H9 (cell line): ENCODE results near the gene HSPA6. TPM values are rescaled to one million over a fixed set of nuclear protein-coding genes. Genes with fewer than 3 reads are reported as not detected.
"Not testable (repeated sequence)": the region's sequence is repeated elsewhere in the genome, so short reads cannot be mapped to it uniquely, and the experiment has no call there.

Source experiments
- DNase-seq: peaks from one replicate; pipeline ENCODE4 v3.0.0-alpha.2; 2017
- H2AFZ ChIP-seq: one replicate; pipeline ENCODE4 v1.6.1; 2013; ENCODE audit warnings: mild to moderate bottlenecking, low read length, control low read depth, moderate library complexity
- H2AK5ac ChIP-seq: 2 replicates; pipeline ENCODE4 v1.6.1; 2013; ENCODE audit warnings: low read length, control low read depth, mixed read lengths; ENCODE audit not compliant: insufficient read length
- H2BK120ac ChIP-seq: one replicate; pipeline ENCODE4 v1.6.1; 2013; ENCODE audit warnings: low read depth, mild to moderate bottlenecking, low read length, control low read depth, inconsistent platforms; ENCODE audit not compliant: poor library complexity, severe bottlenecking
- H2BK12ac ChIP-seq: 2 replicates; pipeline ENCODE4 v1.6.1; 2013; ENCODE audit warnings: low read length, control low read depth, mixed read lengths, low read depth; ENCODE audit not compliant: insufficient read length
- H2BK15ac ChIP-seq: 2 replicates; pipeline ENCODE4 v1.6.1; 2013; ENCODE audit warnings: low read depth, low read length, control low read depth
- H2BK20ac ChIP-seq: one replicate; pipeline ENCODE4 v1.6.1; 2013; ENCODE audit warnings: low read depth, mild to moderate bottlenecking, low read length, control low read depth, inconsistent platforms; ENCODE audit not compliant: poor library complexity, severe bottlenecking
- H2BK5ac ChIP-seq: 2 replicates; pipeline ENCODE4 v1.6.1; 2013; ENCODE audit warnings: low read length, control low read depth, mixed read lengths; ENCODE audit not compliant: insufficient read length
- H3K14ac ChIP-seq: 2 replicates; pipeline ENCODE4 v1.6.1; 2013; ENCODE audit warnings: low read length, control low read depth; ENCODE audit not compliant: insufficient read depth
- H3K18ac ChIP-seq: 2 replicates; pipeline ENCODE4 v1.6.1; 2013; ENCODE audit warnings: low read depth, mild to moderate bottlenecking, mixed read lengths, low read length, control low read depth; ENCODE audit not compliant: insufficient read length
- H3K23ac ChIP-seq: 2 replicates; pipeline ENCODE4 v1.6.1; 2013; ENCODE audit warnings: low read length, control low read depth, mixed read lengths, low read depth; ENCODE audit not compliant: insufficient read length
- H3K23me2 ChIP-seq: 2 replicates; pipeline ENCODE4 v1.6.1; 2013; ENCODE audit warnings: low read depth, mild to moderate bottlenecking, mixed read lengths, low read length, control low read depth; ENCODE audit not compliant: insufficient read length, poor library complexity, severe bottlenecking
- H3K27ac ChIP-seq: 2 replicates; pipeline ENCODE4 v1.5.1; 2013; ENCODE audit warnings: low read length, control low read depth, mixed read lengths, low read depth; ENCODE audit not compliant: insufficient read length
- H3K27me3 ChIP-seq: 2 replicates; pipeline ENCODE4 v1.6.1; 2013; ENCODE audit warnings: low read length, control low read depth, inconsistent platforms; ENCODE audit not compliant: insufficient read depth
- H3K4ac ChIP-seq: 2 replicates; pipeline ENCODE4 v1.6.1; 2013; ENCODE audit warnings: low read depth, mild to moderate bottlenecking, control low read depth, inconsistent platforms, low read length, moderate library complexity
- H3K4me1 ChIP-seq: 2 replicates; pipeline ENCODE4 v1.6.1; 2013; ENCODE audit warnings: low read length, control low read depth, inconsistent platforms; ENCODE audit not compliant: insufficient read depth
- H3K4me2 ChIP-seq: 2 replicates; pipeline ENCODE4 v1.6.1; 2013; ENCODE audit warnings: low read length, control low read depth, mixed read lengths; ENCODE audit not compliant: insufficient read length, insufficient read depth
- H3K56ac ChIP-seq: 2 replicates; pipeline ENCODE4 v1.6.1; 2013; ENCODE audit warnings: low read depth, mild to moderate bottlenecking, mixed read lengths, low read length, control low read depth; ENCODE audit not compliant: insufficient read length
- H3K79me1 ChIP-seq: 2 replicates; pipeline ENCODE4 v1.6.1; 2013; ENCODE audit warnings: low read depth, mild to moderate bottlenecking, moderate library complexity, low read length, control low read depth, inconsistent platforms; ENCODE audit not compliant: insufficient read depth, poor library complexity, severe bottlenecking
- H3K79me2 ChIP-seq: 2 replicates; pipeline ENCODE4 v1.6.1; 2013; ENCODE audit warnings: low read length, control low read depth, inconsistent platforms; ENCODE audit not compliant: insufficient read depth
- H3K9ac ChIP-seq: 2 replicates; pipeline ENCODE4 v1.6.1; 2013; ENCODE audit warnings: low read length, control low read depth, mixed read lengths; ENCODE audit not compliant: insufficient read length; ENCODE audit errors: extremely low read depth
- H3K9me3 ChIP-seq: one replicate; pipeline ENCODE4 v1.6.1; 2013; ENCODE audit warnings: low read depth, low read length, inconsistent platforms; ENCODE audit not compliant: control insufficient read depth
- H3T11ph ChIP-seq: one replicate; pipeline ENCODE4 v1.6.1; 2013; ENCODE audit warnings: mild to moderate bottlenecking, low read length, control low read depth, inconsistent platforms
- H4K20me1 ChIP-seq: one replicate; pipeline ENCODE4 v1.6.1; 2013; ENCODE audit not compliant: control insufficient read depth, insufficient read length, insufficient read depth
- H4K5ac ChIP-seq: 2 replicates; pipeline ENCODE4 v1.6.1; 2013; ENCODE audit warnings: low read depth, mild to moderate bottlenecking, mixed read lengths, low read length, control low read depth; ENCODE audit not compliant: insufficient read length
- H4K8ac ChIP-seq: replicated peaks from 2 replicates; pipeline ENCODE4 v1.6.1; 2013; ENCODE audit warnings: low read length, control low read depth, mixed read lengths, low read depth; ENCODE audit not compliant: insufficient read length
- H4K91ac ChIP-seq: 2 replicates; pipeline ENCODE4 v1.6.1; 2013; ENCODE audit warnings: low read depth, mild to moderate bottlenecking, moderate library complexity, mixed read lengths, low read length, control low read depth; ENCODE audit not compliant: insufficient read length
- H3K27ac Mint-ChIP-seq, 3 experiments: 2 replicates in 2 of 3; 3 replicates in 1 of 3; pipeline ENCODE4 v1.8.0; 2020 to 2021; ENCODE audit warnings: mixed read lengths in 3 of 3, mild to moderate bottlenecking in 1 of 3, moderate library complexity in 1 of 3
- H3K27me3 Mint-ChIP-seq: 2 replicates; pipeline ENCODE4 v1.8.0; 2021; ENCODE audit warnings: low read depth, mild to moderate bottlenecking, moderate library complexity, mixed read lengths
- H3K36me3 Mint-ChIP-seq, 3 experiments: 2 replicates in 2 of 3; 3 replicates in 1 of 3; pipeline ENCODE4 v1.8.0; 2020 to 2021; ENCODE audit warnings: low read depth in 3 of 3, mixed read lengths in 3 of 3; ENCODE audit not compliant: insufficient read depth in 1 of 3
- H3K4me1 Mint-ChIP-seq, 2 experiments: 2 replicates each; pipeline ENCODE4 v1.8.0; 2020; ENCODE audit warnings: mixed read lengths in 2 of 2
- H3K4me3 Mint-ChIP-seq, 2 experiments: 2 replicates in 1 of 2; 3 replicates in 1 of 2; pipeline ENCODE4 v1.8.0; 2020 to 2021; ENCODE audit warnings: mild to moderate bottlenecking in 2 of 2, mixed read lengths in 2 of 2, moderate library complexity in 1 of 2
- H3K9me3 Mint-ChIP-seq, 2 experiments: 2 replicates in 1 of 2; 3 replicates in 1 of 2; pipeline ENCODE4 v1.8.0; 2020; ENCODE audit warnings: mild to moderate bottlenecking in 2 of 2, mixed read lengths in 2 of 2, moderate library complexity in 1 of 2
- WGBS: extraction: QIAGEN DNeasy Blood & Tissue Kit; methylation state at CpG from one replicate; pipeline ENCODE4 v1.1.7; 2013; ENCODE audit warnings: missing lambda C conversion rate, low lambda C conversion rate, mixed read lengths; ENCODE audit not compliant: insufficient read length; ENCODE audit errors: extremely low coverage; 5-methylcytosine and 5-hydroxymethylcytosine counted together
- total RNA-seq: library from RNA; stranded (reverse); gene quantifications from 2 replicates; pipeline ENCODE4 v1.2.1, GENCODE V29; 2021
- TF ChIP-seq, protein P1 (sequence below): fragments of 200-600 bp; sonication (generic); conservative IDR thresholded peaks from 3 replicates; pipeline ENCODE4 v1.8.0; 2021; ENCODE audit warnings: antibody characterized with exemption, mild to moderate bottlenecking

HSPA6 gene
- total RNA-seq, 1 experiment from 2014 or later, result not detected

- Histone ChIP-seq H4K20me1 (no peaks in the 10 kb centered on the region), H3K56ac (no peak overlapping the region), H2BK5ac (no peak overlapping the region), H3K4me1 (no peaks in the 10 kb centered on the region), H4K91ac (no peak overlapping the region), H2BK12ac (no peak overlapping the region), H4K5ac (no peak overlapping the region), H3K79me2 (no peaks in the 10 kb centered on the region), H3K79me1 (no peaks in the 10 kb centered on the region), H3K27ac (no peak overlapping the region), H3K23ac (no peak overlapping the region), H3K14ac (no peak overlapping the region), H3K27me3 (no peaks in the 10 kb centered on the region), H4K8ac (no peak overlapping the region), H3T11ph (no peak overlapping the region), H3K4ac (no peak overlapping the region), H2AK5ac (no peak overlapping the region), H2BK15ac (no peak overlapping the region), H3K9me3 (no peaks in the 10 kb centered on the region), H3K18ac (no peak overlapping the region), H3K9ac (no peak overlapping the region), H2BK120ac (no peak overlapping the region), H3K23me2 (peaks cover 10% of the 10 kb centered on the region), H2BK20ac (no peak overlapping the region), H2AFZ (no peak overlapping the region), H3K4me2 (peak overlapping the region; percentile 54)
- WGBS, result no CpG with 5 or more reads among the region's 22 CpGs
- peaks cover 13 to 18% of the 10 kb centered on the region in 2 experiments for H3K4me1 Mint-ChIP-seq
- peaks cover 5 to 6% of the 10 kb centered on the region in 2 experiments for H3K9me3 Mint-ChIP-seq
- peaks cover 29% of the 10 kb centered on the region for H3K27me3 Mint-ChIP-seq
- H3K4me3 Mint-ChIP-seq, result peak overlapping the region; percentile 89 to 94
- H3K36me3 Mint-ChIP-seq, result peaks cover 0 to 4% (median 2%) of the 10 kb centered on the region in 3 experiments; a peak in 3 of 7 replicates
- TF ChIP-seq, protein P1, sequence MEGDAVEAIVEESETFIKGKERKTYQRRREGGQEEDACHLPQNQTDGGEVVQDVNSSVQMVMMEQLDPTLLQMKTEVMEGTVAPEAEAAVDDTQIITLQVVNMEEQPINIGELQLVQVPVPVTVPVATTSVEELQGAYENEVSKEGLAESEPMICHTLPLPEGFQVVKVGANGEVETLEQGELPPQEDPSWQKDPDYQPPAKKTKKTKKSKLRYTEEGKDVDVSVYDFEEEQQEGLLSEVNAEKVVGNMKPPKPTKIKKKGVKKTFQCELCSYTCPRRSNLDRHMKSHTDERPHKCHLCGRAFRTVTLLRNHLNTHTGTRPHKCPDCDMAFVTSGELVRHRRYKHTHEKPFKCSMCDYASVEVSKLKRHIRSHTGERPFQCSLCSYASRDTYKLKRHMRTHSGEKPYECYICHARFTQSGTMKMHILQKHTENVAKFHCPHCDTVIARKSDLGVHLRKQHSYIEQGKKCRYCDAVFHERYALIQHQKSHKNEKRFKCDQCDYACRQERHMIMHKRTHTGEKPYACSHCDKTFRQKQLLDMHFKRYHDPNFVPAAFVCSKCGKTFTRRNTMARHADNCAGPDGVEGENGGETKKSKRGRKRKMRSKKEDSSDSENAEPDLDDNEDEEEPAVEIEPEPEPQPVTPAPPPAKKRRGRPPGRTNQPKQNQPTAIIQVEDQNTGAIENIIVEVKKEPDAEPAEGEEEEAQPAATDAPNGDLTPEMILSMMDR, result no peak
- DNase-seq, result no peak
- no peak overlapping the region for H3K27ac Mint-ChIP-seq
Measured at GRCh38 chr1:161531986-161532643, 7.8 kb downstream of the HSPA6 start.

DNA sequence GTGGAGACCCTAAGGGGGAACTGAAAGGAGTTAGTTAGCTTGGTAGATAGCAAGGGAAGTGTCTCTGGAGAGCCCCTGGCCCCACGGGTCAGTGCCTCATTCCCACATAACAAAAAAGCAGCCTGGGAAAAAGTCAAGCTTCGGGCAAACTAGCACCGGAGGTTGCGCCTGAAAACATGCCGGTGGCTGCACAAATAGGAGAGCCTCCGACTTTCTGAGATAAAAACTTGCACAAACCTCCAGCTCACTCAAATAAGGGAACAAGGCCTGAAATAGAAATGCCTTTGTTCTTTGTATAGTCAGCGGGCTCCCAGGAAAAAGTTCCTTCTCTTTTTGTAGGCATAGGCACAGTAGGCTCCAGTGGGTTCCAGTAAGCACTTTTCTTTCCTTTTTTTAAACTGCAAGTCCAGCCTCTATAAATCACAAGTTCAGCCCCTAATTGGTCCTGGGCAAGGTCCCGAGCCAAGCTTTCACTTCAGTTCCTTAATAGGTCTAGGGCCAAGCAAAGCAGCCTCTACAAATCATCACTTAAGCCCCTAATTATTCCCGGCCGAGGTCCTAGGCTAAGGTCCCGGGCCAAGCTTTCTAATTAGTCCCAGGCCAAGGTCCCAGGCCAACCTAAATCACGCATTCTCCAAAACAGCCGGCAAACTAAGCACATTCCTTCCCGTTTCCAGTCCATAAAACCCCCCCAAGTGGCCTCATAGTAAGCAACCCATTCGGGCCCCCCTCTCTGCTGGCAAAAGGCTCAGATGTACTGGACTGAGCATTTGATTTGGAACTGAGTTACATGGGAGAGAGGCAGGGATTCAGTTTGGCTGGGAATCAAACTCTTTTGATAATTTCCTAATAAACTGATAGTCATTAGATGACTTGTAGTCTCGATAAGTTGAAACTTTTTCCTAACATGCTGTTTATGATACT lies 8.6 kb downstream of the HSPA6 start:
- not testable (repeated sequence) for H4K8ac ChIP-seq, H3K27me3 ChIP-seq, H3K4me1 ChIP-seq, H2BK12ac ChIP-seq, H2BK20ac ChIP-seq, H2AK5ac ChIP-seq, H3K23ac ChIP-seq, H3K36me3 Mint-ChIP-seq, H3K14ac ChIP-seq, H4K20me1 ChIP-seq, H3K56ac ChIP-seq, H3K27ac Mint-ChIP-seq, H2BK120ac ChIP-seq, H4K5ac ChIP-seq, H2BK5ac ChIP-seq, H3K79me1 ChIP-seq, H3K4ac ChIP-seq, H3K27ac ChIP-seq, H3K9ac ChIP-seq, H4K91ac ChIP-seq, H3K79me2 ChIP-seq, H3K18ac ChIP-seq, H2BK15ac ChIP-seq, H3K9me3 ChIP-seq, H3K23me2 ChIP-seq, H3T11ph ChIP-seq
- H3K27me3 Mint-ChIP-seq, result peaks cover 25% of the 10 kb centered on the region
- H3K4me1 Mint-ChIP-seq, result peaks cover 16 to 18% of the 10 kb centered on the region in 2 experiments
- H2AFZ ChIP-seq, result peak overlapping the region; percentile 4
- H3K4me2 ChIP-seq, result peak overlapping the region; percentile 54
- peak; percentile 48 for DNase-seq
- peak overlapping the region; percentile 89 to 94 for H3K4me3 Mint-ChIP-seq
- peaks cover 10 to 11% of the 10 kb centered on the region in 2 experiments for H3K9me3 Mint-ChIP-seq
- WGBS, result no CpG with 5 or more reads among the region's 16 CpGs
